Upper lobe of left lung (tissue), 4 donors: Measurements from ENCODE around the gene TFF3.

Source experiments
- CTCF ChIP-seq, 6 experiments: fragments of 450-650 bp in 4 of 6; fragments of 200-600 bp in 2 of 6; sonication (generic) in 2 of 6; IDR thresholded peaks; one replicate each; pipeline ENCODE4 v1.5.1; 2016 to 2019; ENCODE audit warnings: antibody characterized with exemption in 6 of 6
- POLR2A ChIP-seq, 4 donors: fragments of 450-650 bp; IDR thresholded peaks; one replicate each; pipeline ENCODE4 v1.5.1; 2016 to 2017; ENCODE audit warnings: antibody characterized with exemption in 4 of 4, mild to moderate bottlenecking in 2 of 4

GRCh38 chr21:42308914-42309752 is 6.1 kb downstream of the TFF3 start:
- TF ChIP-seq POLR2A (IDR thresholded peaks at IDR 0.05) (no peak), CTCF (IDR thresholded peaks at IDR 0.05) (no peak)
